Prostate gland (tissue), 2 donors: ENCODE data around the gene HPS1. TPM values are rescaled to one million over a fixed set of nuclear protein-coding genes. Genes with fewer than 3 reads are reported as not detected.
A peak's percentile ranks its signal among the peaks of the same experiment; 100 is the strongest.

Source experiments
- DNase-seq: peaks from one replicate; pipeline ENCODE4 v3.0.0-alpha.2; 2019; ENCODE audit warnings: low spot score
- H3K27ac ChIP-seq, 2 donors: fragments of 200-600 bp; sonication (generic); 2 replicates each; pipeline ENCODE4 v1.5.1; 2017 to 2019
- H3K27me3 ChIP-seq: fragments of 200-600 bp; sonication (generic); replicated peaks from 2 replicates; pipeline ENCODE4 v1.5.1; 2019; ENCODE audit not compliant: insufficient read depth
- H3K36me3 ChIP-seq, 2 donors: fragments of 200-600 bp; sonication (generic); 1 replicate in 1 of 2; 2 replicates in 1 of 2; pipeline versions ENCODE4 v1.5.1 to v1.8.1; 2017 to 2019
- H3K4me1 ChIP-seq: fragments of 200-600 bp; sonication (generic); replicated peaks from 2 replicates; pipeline ENCODE4 v1.5.1; 2019
- H3K4me3 ChIP-seq, 2 donors: fragments of 200-600 bp; sonication (generic); 2 replicates each; pipeline ENCODE4 v1.5.1; 2017 to 2019
- H3K9me3 ChIP-seq: fragments of 200-600 bp; sonication (generic); 2 replicates; pipeline ENCODE4 v1.5.1; 2017
- CTCF ChIP-seq, 4 experiments: fragments of 200-600 bp in 2 of 4; fragments of 450-650 bp in 2 of 4; sonication (generic) in 2 of 4; IDR thresholded peaks; 1 replicate in 3 of 4; 2 replicates in 1 of 4; pipeline ENCODE4 v1.5.1; 2016 to 2019; ENCODE audit warnings: antibody characterized with exemption in 4 of 4, mild to moderate bottlenecking in 2 of 4, moderate library complexity in 2 of 4
- POLR2A ChIP-seq: fragments of 450-650 bp; IDR thresholded peaks from one replicate; pipeline ENCODE4 v1.6.1; 2016; ENCODE audit warnings: antibody characterized with exemption, mild to moderate bottlenecking
- POLR2AphosphoS5 ChIP-seq: sonication (generic); formaldehyde crosslinking; IDR thresholded peaks from one replicate; pipeline ENCODE4 v1.6.1; 2017; ENCODE audit warnings: antibody characterized with exemption
- WGBS: methylation state at CpG from one replicate; pipeline ENCODE4 v1.1.5; 2018; 5-methylcytosine and 5-hydroxymethylcytosine counted together
- intact Hi-C: fragments of 100-400 bp; cut with DNase I; formaldehyde crosslinking; loops from one replicate; pipeline ENCODE4 v1.14.2; 2022
- total RNA-seq, 2 donors: library from RNA; depleted of rRNA; stranded (reverse); fragments of >200 nt; gene quantifications; one replicate each; pipeline ENCODE4 v1.1.0, GENCODE V29; 2016

The HPS1 gene
- total RNA-seq, 2 donors from 2014 or later: 59.9 to 93.6 TPM

- H3K27ac ChIP-seq: no peak overlapping the region
- no peaks in the 10 kb centered on the region for H3K4me1 ChIP-seq
- H3K9me3 ChIP-seq: no peaks in the 10 kb centered on the region
- intact Hi-C loops: no loop called here
- WGBS: 75% methylated on average over 7 of the region's 8 CpGs
- DNase-seq: no peak
- TF ChIP-seq POLR2AphosphoS5: no peak
- no peak for TF ChIP-seq CTCF (IDR thresholded peaks at IDR 0.05)
- no peak for TF ChIP-seq POLR2A
- H3K36me3 ChIP-seq: no peaks in the 10 kb centered on the region
- H3K4me3 ChIP-seq: no peak overlapping the region
- no peaks in the 10 kb centered on the region for H3K27me3 ChIP-seq
Observed at GRCh38 chr10:98394851-98395440, 51.8 kb downstream of the HPS1 start.

DNA sequence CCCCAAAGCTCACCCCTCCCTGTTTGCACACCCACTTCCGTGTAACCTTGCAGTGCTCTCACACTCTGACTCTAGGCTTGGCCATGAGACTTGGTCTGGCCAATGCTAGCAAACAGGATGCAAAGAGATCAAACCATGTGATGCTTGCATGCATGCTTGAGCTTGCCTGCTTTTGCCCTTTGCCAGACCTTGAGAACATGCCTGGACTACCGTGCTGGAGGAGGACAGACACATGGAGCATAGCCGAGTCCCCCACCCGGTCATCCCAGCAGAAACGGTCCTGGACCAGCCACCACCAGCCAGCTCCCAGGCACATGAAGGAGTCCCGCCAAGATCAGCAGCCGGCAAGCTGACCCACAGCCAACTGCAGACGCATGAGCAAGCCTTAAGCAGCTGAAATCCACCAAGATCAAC lies 55.1 kb downstream of the HPS1 start:
- no peaks in the 10 kb centered on the region for H3K4me1 ChIP-seq
- H3K27me3 ChIP-seq: no peaks in the 10 kb centered on the region
- H3K4me3 ChIP-seq: no peak overlapping the region
- H3K27ac ChIP-seq: no peak overlapping the region
- DNase-seq: peak; percentile 54
- H3K9me3 ChIP-seq: no peaks in the 10 kb centered on the region
- no peaks in the 10 kb centered on the region for H3K36me3 ChIP-seq
- TF ChIP-seq POLR2AphosphoS5: peak; percentile 38
- no peak for TF ChIP-seq CTCF (IDR thresholded peaks at IDR 0.05)
- WGBS: 23% methylated on average over 8 of the region's 8 CpGs
- intact Hi-C loops: no loop called here

GRCh38 chr10:98391065-98391464 lies 55.7 kb downstream of the HPS1 start:
- Histone ChIP-seq H3K9me3 (no peaks in the 10 kb centered on the region), H3K36me3 (no peaks in the 10 kb centered on the region), H3K27me3 (no peaks in the 10 kb centered on the region), H3K4me1 (no peaks in the 10 kb centered on the region), H3K27ac (no peak overlapping the region), H3K4me3 (no peak overlapping the region)
- WGBS: 87% methylated on average over 7 of the region's 7 CpGs
- DNase-seq: no peak
- no peak for TF ChIP-seq POLR2A
- intact Hi-C loops: no loop called here

DNA sequence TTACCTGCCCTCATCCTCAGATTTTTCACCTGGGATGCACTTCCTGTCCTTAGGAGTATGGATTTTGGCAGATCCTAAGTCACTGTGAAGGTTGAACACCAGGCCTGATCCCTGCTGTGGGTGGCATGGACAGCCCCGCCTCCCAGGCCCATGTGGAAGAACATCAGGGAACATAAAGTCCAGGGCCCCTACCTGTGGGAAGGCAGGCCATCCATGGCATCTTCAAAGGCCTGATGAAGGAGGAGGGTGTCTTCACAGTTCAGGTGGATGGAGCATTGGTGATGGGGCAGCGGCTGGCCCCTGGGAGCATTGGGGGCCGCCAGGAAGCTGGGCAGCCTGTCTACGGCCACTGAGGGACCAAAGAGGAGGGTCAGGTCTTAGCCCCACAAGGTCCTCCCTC lies 56.3 kb downstream of the HPS1 start:
- H3K36me3 ChIP-seq: no peaks in the 10 kb centered on the region
- intact Hi-C loops: no loop called here
- WGBS: 97% methylated on average over 4 of the region's 4 CpGs

GRCh38 chr10:98389398-98389797 lies 57.3 kb downstream of the HPS1 start:
- H3K4me1 ChIP-seq: no peaks in the 10 kb centered on the region
- no peaks in the 10 kb centered on the region for H3K9me3 ChIP-seq
- TF ChIP-seq CTCF (IDR thresholded peaks at IDR 0.05) (no peak), POLR2AphosphoS5 (no peak), POLR2A (no peak)
- H3K27me3 ChIP-seq: no peaks in the 10 kb centered on the region
- H3K4me3 ChIP-seq: no peak overlapping the region
- no peak overlapping the region for H3K27ac ChIP-seq
- H3K36me3 ChIP-seq: no peaks in the 10 kb centered on the region
- intact Hi-C loops: no loop called here
- 91% methylated on average over 6 of the region's 6 CpGs for WGBS
- DNase-seq: no peak

More for the DNA sequence above, 56.3 kb downstream of the HPS1 start:
- no peaks in the 10 kb centered on the region for H3K27me3 ChIP-seq
- H3K4me1 ChIP-seq: no peaks in the 10 kb centered on the region
- no peak overlapping the region for H3K4me3 ChIP-seq
- no peak for DNase-seq
- no peak overlapping the region for H3K27ac ChIP-seq
- no peak for TF ChIP-seq POLR2A
- TF ChIP-seq CTCF (IDR thresholded peaks at IDR 0.05): no peak
- TF ChIP-seq POLR2AphosphoS5: no peak
- H3K9me3 ChIP-seq: no peaks in the 10 kb centered on the region
